ENCODE measurements around the gene COPS7A. TPM values are rescaled to one million over a fixed set of nuclear protein-coding genes. Genes with fewer than 3 reads are reported as not detected.
A peak's percentile ranks its signal among the peaks of the same experiment; 100 is the strongest.

Gene COPS7A
- total RNA-seq, 1 experiment from 2014 or later = 34.2 TPM

DNA sequence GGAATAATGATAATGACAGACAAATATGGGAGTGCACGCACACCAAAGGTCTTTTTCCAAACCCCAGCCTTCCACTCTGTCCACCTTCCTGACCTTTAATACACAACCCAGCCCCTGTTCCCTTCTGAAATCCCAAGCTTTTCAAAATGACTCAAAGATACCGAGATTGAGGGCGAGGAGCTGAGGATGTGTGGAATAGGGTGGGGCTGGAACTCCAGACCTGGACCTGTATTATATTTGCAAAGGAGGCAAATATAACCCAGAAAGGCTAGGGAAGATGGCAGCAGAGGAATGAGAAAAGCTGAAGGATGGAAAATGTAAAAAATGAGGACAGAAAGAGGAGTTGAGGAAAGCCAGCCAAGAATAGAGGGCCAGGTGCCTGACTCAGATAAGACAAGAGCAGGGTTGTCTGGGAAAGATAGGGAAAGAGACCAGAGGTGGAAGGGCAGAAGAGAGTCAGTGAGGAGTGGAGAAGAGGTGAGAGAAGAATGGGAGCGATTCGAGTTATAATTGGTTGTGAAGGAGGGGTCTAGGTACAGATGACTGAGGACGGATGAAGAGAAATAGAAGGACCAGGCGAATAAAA, 41.3 kb downstream of the COPS7A start:
- no peaks in the 10 kb centered on the region for H4K20me1 ChIP-seq (ENCODE audit: control insufficient read depth, insufficient read depth, insufficient read length)
- TF ChIP-seq, protein P1, sequence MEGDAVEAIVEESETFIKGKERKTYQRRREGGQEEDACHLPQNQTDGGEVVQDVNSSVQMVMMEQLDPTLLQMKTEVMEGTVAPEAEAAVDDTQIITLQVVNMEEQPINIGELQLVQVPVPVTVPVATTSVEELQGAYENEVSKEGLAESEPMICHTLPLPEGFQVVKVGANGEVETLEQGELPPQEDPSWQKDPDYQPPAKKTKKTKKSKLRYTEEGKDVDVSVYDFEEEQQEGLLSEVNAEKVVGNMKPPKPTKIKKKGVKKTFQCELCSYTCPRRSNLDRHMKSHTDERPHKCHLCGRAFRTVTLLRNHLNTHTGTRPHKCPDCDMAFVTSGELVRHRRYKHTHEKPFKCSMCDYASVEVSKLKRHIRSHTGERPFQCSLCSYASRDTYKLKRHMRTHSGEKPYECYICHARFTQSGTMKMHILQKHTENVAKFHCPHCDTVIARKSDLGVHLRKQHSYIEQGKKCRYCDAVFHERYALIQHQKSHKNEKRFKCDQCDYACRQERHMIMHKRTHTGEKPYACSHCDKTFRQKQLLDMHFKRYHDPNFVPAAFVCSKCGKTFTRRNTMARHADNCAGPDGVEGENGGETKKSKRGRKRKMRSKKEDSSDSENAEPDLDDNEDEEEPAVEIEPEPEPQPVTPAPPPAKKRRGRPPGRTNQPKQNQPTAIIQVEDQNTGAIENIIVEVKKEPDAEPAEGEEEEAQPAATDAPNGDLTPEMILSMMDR (conservative IDR thresholded peaks at IDR 0.05) = no peak
- no peak overlapping the region for H2BK15ac ChIP-seq (ENCODE audit: low read depth, low read length)
- no peaks in the 10 kb centered on the region for H3K9me3 ChIP-seq (ENCODE audit: control insufficient read depth, low read depth, low read length)
- H3K4me2 ChIP-seq (ENCODE audit: insufficient read depth, insufficient read length, low read length) = peak overlapping the region; percentile 64
- H4K5ac ChIP-seq (ENCODE audit: insufficient read length, low read depth, low read length) = no peak overlapping the region
- H3K79me1 ChIP-seq (ENCODE audit: insufficient read depth, low read depth, low read length, poor library complexity, severe bottlenecking) = no peaks in the 10 kb centered on the region
- peaks cover 3% of the 10 kb centered on the region for H3K27me3 Mint-ChIP-seq (ENCODE audit: low read depth)
- no peak overlapping the region for H3K4ac ChIP-seq (ENCODE audit: low read depth, low read length)
- H3K23me2 ChIP-seq (ENCODE audit: insufficient read length, low read depth, low read length, poor library complexity, severe bottlenecking) = peaks cover 27% of the 10 kb centered on the region
- H3K23ac ChIP-seq (ENCODE audit: insufficient read length, low read depth, low read length) = no peak overlapping the region
- H3K4me1 ChIP-seq (ENCODE audit: insufficient read depth, low read length) = peaks cover 15% of the 10 kb centered on the region
- no peaks in the 10 kb centered on the region for H3K27me3 ChIP-seq (ENCODE audit: insufficient read depth, low read length)
- H3K79me2 ChIP-seq (ENCODE audit: insufficient read depth, low read length) = peaks cover 11% of the 10 kb centered on the region; the same call in 1 of the 2 replicates
- H2BK120ac ChIP-seq (ENCODE audit: low read depth, low read length, poor library complexity, severe bottlenecking) = no peak overlapping the region
- H2BK12ac ChIP-seq (ENCODE audit: insufficient read length, low read depth, low read length) = no peak overlapping the region
- peak overlapping the region; percentile 53 to 78 (median 76); a peak in 6 of 7 replicates for H3K27ac Mint-ChIP-seq
- no peak overlapping the region for H3K27ac ChIP-seq (ENCODE audit: insufficient read length, low read depth, low read length)
- 100% methylated on average over 2 of the region's 7 CpGs for WGBS (ENCODE audit: extremely low coverage, insufficient read length, low lambda C conversion rate)
- H3K9ac ChIP-seq (ENCODE audit: extremely low read depth, insufficient read length, low read length) = no peak overlapping the region
- no peak overlapping the region for H2AK5ac ChIP-seq (ENCODE audit: insufficient read length, low read length)
- H4K91ac ChIP-seq (ENCODE audit: insufficient read length, low read depth, low read length) = no peak overlapping the region
- H3K56ac ChIP-seq (ENCODE audit: insufficient read length, low read depth, low read length) = no peak overlapping the region
- H3K4me3 Mint-ChIP-seq = peak overlapping the region; percentile 80 to 82
- no peak overlapping the region for H2BK5ac ChIP-seq (ENCODE audit: insufficient read length, low read length)
- no peak overlapping the region for H4K8ac ChIP-seq (replicated peaks; ENCODE audit: insufficient read length, low read depth, low read length)
- H3T11ph ChIP-seq (ENCODE audit: low read length) = no peak overlapping the region
- peak overlapping the region; percentile 16; the same call in 1 of the 2 replicates for H3K14ac ChIP-seq (ENCODE audit: insufficient read depth, low read length)
- no peaks in the 10 kb centered on the region for H3K9me3 Mint-ChIP-seq
- no peak overlapping the region for H2AFZ ChIP-seq (ENCODE audit: low read length)
- H2BK20ac ChIP-seq (ENCODE audit: low read depth, low read length, poor library complexity, severe bottlenecking) = no peak overlapping the region
- DNase-seq = no peak
- H3K36me3 Mint-ChIP-seq (ENCODE audit: insufficient read depth in 1 of 3, low read depth in 3 of 3) = peaks cover 12 to 14% (median 12%) of the 10 kb centered on the region in 3 experiments
- H3K4me1 Mint-ChIP-seq = peaks cover 48 to 65% of the 10 kb centered on the region in 2 experiments
- H3K18ac ChIP-seq (ENCODE audit: insufficient read length, low read depth, low read length) = no peak overlapping the region
